Erythroblast (primary cell): ENCODE data around the gene NFIC.

Experiments
- GATA1 ChIP-seq: IDR thresholded peaks from 2 replicates; pipeline ENCODE4 v1.6.1; 2011; ENCODE audit warnings: low read depth, mild to moderate bottlenecking, control low read depth, low read length, moderate library complexity
- POLR2A ChIP-seq: IDR thresholded peaks from 2 replicates; pipeline ENCODE4 v1.6.1; 2011; ENCODE audit warnings: mild to moderate bottlenecking, low read length

DNA sequence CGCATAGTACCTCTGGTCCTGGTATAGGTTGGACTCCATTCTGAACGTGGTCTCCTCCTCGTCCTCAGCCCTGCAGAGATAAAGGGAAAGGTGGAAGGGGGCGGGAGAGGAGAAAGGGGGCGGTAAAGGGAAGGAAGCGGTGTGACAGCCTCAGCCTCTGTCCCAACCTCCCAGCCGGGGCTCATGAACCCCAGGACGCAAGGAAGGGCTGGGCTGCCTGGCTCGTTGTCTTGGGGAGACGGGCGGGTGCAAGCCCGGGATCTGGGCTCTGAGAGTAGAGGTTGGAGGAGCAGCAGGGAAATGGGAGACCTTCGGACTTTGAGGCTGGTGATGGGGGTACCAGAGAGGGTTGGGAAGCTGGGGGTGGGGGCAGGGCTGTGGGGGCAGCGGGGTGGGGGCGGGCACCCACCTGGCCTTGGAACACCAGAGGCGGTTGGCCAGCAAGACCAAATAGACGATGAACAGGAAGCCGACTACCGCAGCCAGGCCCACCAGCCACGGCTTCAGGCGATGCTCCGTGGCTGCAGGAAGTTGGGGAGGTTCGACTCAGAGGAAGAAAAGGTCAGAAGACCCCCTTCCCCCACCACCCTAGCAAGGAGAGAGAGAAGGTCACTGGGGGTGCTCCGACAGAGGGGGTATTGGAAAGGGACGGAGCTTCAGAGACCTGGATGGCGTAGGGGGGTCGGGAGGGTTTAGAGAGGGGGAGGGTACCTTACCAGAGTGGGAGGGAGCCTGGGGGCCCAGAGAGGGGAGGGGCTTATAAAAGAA is 112.2 kb downstream of the NFIC start:
- TF ChIP-seq POLR2A (no peak), GATA1 (no peak)
